ENCODE measurements around the gene NPHP4.
"Not testable (repeated sequence)": the region's sequence is repeated elsewhere in the genome, so short reads cannot be mapped to it uniquely, and the experiment has no call there.

The NPHP4 gene

DNA sequence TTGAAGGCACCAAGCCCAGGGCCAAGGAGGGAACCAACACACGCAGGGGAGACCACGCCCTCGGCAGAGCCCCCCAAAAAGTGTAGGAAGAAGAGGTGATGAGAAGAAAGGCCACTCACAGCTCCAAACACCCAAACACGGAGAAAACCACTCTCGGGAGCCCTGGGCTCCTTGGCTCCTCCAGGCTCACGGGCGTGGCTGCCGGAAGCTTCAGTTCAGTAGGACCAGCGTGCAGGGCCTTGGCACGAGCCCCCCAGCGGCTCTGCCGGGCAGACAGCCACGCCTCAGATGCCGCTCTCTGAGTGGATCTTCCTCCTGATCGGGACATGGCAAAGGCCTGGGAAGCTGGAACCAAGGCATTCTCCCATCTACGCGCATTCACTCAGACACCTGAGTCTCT, 94.0 kb downstream of the NPHP4 start:
- Histone ChIP-seq H3K4me3 (ENCODE audit: low read depth, low read length) (no peak overlapping the region), H3K27ac (no peak overlapping the region), H3K36me3 (replicated peaks) (no peaks in the 10 kb centered on the region), H3K27me3 (replicated peaks) (no peaks in the 10 kb centered on the region)
- no peak for DNase-seq
- TF ChIP-seq, protein P1, sequence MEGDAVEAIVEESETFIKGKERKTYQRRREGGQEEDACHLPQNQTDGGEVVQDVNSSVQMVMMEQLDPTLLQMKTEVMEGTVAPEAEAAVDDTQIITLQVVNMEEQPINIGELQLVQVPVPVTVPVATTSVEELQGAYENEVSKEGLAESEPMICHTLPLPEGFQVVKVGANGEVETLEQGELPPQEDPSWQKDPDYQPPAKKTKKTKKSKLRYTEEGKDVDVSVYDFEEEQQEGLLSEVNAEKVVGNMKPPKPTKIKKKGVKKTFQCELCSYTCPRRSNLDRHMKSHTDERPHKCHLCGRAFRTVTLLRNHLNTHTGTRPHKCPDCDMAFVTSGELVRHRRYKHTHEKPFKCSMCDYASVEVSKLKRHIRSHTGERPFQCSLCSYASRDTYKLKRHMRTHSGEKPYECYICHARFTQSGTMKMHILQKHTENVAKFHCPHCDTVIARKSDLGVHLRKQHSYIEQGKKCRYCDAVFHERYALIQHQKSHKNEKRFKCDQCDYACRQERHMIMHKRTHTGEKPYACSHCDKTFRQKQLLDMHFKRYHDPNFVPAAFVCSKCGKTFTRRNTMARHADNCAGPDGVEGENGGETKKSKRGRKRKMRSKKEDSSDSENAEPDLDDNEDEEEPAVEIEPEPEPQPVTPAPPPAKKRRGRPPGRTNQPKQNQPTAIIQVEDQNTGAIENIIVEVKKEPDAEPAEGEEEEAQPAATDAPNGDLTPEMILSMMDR (IDR thresholded peaks at IDR 0.05; ENCODE audit: low read depth, low read length, missing control alignments), result no peak
- in situ Hi-C loops (cut with HindIII; ENCODE audit: low pct_ligation_motif_present, low sequenced_read_pairs), result no loop called here

DNA sequence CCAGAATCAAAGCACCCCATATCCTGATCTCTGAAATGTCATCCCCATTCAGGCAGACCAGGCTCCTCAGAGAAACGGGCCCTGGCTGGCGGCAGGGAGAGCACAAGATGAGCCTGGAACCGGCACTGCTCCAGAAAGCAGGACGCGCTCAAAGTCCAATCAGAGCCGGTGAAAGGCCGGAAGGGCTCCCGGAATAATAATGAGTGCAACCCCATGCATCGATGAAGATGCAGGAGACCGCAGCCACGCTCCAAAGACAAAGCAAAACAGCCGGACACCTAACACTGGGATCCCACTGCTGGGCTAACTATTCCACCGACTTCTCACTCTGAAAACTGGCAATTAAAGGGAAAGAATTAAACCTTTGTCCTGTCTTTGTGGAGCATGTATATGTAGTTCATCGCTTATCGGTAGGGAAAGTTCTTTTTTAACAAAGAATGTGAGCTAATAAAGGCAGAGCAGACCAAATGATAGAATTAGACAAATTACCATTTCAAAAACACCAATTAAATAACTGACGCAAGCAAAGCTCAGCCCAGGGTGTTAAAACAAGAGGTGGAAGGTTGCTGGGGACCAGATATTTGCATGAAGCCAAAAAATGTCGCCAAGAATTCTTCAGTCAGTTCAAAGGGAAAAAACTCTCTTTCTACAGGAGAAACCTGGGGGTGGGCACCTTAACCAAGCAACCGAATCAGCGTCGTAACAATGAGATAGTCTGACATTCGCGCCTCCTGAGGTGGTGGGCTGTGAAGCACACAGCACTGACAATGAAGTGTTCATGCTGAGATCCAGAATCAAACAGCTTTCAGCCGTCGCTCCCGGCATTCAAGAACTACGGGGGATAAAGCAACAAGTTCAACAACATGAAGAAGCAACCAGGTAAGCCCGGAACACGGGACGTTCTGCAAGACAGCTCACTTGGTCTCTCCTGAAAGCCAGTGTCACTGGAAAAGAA, 95.2 kb downstream of the NPHP4 start:
- TF ChIP-seq, protein P1 (IDR thresholded peaks at IDR 0.05; ENCODE audit: low read depth, low read length, missing control alignments), result no peak
- Histone ChIP-seq H3K27me3 (replicated peaks) (no peaks in the 10 kb centered on the region), H3K4me3 (ENCODE audit: low read depth, low read length) (no peak overlapping the region), H3K27ac (no peak overlapping the region), H3K36me3 (replicated peaks) (no peaks in the 10 kb centered on the region)
- no peak for DNase-seq
- in situ Hi-C loops (cut with HindIII; ENCODE audit: low pct_ligation_motif_present, low sequenced_read_pairs), result no loop called here

DNA sequence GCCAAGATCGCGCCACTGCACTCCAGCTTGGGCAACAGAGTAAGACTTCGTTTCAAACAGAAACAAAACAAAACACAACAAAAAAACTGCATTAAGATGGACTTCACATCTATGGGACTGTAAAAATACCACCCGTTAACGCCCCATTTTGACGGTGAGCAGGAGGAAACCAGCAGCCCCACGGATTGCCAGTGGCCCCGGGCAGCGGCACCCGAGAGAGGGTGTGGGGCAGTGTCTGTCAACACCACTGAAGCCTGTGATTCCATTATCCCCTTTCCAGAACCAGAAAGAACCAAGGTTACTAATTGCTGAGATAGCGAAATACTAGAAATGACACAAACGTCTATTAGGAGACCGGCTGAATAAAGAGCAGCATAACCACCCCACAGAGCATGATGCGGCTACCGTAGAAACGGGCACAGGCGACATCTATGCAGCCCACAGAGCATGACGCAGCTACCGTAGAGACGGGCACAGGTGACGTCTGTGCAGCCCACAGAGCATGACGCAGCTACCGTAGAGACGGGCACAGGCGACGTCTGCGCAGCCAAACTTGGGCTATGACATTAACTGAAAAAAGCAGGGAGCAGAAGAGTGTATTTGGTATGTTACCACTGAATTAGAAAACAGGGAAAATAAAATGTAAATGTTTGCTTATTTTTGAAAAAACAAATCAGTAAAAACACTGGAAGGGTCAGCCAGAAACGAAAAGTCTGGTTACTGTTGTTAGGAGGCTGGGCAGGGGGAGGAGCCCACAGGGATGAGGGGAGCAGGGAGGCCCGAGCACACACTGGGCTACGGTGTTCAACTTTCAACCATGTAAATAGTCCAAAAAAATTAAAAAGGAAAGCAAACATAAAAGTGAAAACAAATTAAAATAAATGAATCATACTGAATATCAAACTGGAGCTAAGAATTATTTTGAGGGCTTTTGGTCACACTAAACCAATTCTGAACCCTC, 96.5 kb downstream of the NPHP4 start:
- H3K27ac ChIP-seq, result no peak overlapping the region
- DNase-seq, result no peak
- TF ChIP-seq, protein P1 (IDR thresholded peaks at IDR 0.05; ENCODE audit: low read depth, low read length, missing control alignments), result no peak
- in situ Hi-C loops (cut with HindIII; ENCODE audit: low pct_ligation_motif_present, low sequenced_read_pairs), result no loop called here
- no peaks in the 10 kb centered on the region for H3K36me3 ChIP-seq (replicated peaks)
- no peaks in the 10 kb centered on the region for H3K27me3 ChIP-seq (replicated peaks)
- H3K4me3 ChIP-seq (ENCODE audit: low read depth, low read length), result no peak overlapping the region

DNA sequence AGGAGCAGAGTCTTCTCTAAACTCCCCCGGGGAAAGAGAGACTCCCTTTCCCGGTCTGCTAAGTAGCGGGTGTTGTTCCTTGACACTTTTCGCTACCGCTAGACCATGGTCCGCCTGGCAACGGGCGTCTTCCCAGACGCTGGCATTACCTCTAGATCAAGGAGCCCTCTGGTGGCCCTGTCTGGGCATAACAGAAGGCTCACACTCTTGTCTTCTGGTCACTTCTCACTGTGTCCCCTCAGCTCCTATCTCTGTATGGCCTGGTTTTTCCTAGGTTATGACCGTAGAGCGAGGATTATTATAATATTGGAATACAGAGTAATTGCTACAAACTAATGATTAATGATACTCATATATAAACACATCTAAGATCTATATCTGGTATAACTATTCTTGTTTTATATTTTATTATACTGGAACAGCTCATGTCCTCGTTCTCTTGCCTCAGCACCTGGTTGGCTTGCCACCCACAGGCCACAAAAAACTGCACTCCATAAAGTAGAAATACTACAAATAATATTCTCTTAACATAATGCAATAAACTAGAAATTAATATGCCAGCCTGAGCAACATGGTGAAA, 98.4 kb downstream of the NPHP4 start:
- H3K27ac ChIP-seq; H3K4me3 ChIP-seq (ENCODE audit: low read depth, low read length); H3K36me3 ChIP-seq (replicated peaks); in situ Hi-C loops (cut with HindIII; ENCODE audit: low pct_ligation_motif_present, low sequenced_read_pairs); H3K27me3 ChIP-seq (replicated peaks): not testable (repeated sequence)
- TF ChIP-seq, protein P1 (IDR thresholded peaks at IDR 0.05; ENCODE audit: low read depth, low read length, missing control alignments), result peak; percentile 59
- DNase-seq, result peak; percentile 32

DNA sequence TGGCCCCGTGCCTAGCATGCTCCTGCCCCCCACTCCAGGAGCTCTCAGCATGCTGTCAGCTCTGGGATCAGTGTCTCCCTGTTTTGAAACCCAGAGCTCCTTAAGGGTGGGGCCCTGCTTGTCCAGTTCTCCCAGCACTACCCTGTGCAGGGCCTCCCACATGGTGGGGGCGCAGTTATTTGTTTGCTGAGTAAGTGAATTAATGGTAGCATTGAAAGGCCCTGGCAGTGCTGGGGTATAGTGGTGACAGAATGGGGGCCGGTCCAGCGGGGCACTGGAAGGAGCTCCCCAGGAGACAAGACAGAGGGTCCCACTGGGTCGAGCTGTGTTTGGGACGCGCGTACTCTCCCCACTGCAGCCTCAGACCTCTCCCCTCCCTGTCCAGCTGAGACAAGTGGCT, 99.9 kb downstream of the NPHP4 start:
- no peak for DNase-seq
- Histone ChIP-seq H3K27me3 (replicated peaks) (no peaks in the 10 kb centered on the region), H3K36me3 (replicated peaks) (no peaks in the 10 kb centered on the region), H3K27ac (no peak overlapping the region), H3K4me3 (ENCODE audit: low read depth, low read length) (no peak overlapping the region)
- TF ChIP-seq, protein P1 (IDR thresholded peaks at IDR 0.05; ENCODE audit: low read depth, low read length, missing control alignments), result no peak
- in situ Hi-C loops (cut with HindIII; ENCODE audit: low pct_ligation_motif_present, low sequenced_read_pairs), result no loop called here

Data from brain microvascular endothelial cell (primary cell).